GM18951 (cell line): ENCODE results near the gene VAX1.
"Not testable (repeated sequence)": the region's sequence is repeated elsewhere in the genome, so short reads cannot be mapped to it uniquely, and the experiment has no call there.

Experiments used
- POLR2A ChIP-seq: IDR thresholded peaks from 4 replicates; pipeline ENCODE4 v1.6.1; 2011; ENCODE audit warnings: mild to moderate bottlenecking; ENCODE audit not compliant: insufficient read length, insufficient read depth; ENCODE audit errors: extremely low read depth
- in situ Hi-C: fragments of 300-500 bp; cut with MboI; formaldehyde crosslinking; loops from one replicate; pipeline ENCODE4 v1.12.0; 2022; ENCODE audit warnings: low sequenced_read_pairs, mixed read lengths, inconsistent platforms; ENCODE audit not compliant: unreplicated experiment

VAX1 gene

DNA sequence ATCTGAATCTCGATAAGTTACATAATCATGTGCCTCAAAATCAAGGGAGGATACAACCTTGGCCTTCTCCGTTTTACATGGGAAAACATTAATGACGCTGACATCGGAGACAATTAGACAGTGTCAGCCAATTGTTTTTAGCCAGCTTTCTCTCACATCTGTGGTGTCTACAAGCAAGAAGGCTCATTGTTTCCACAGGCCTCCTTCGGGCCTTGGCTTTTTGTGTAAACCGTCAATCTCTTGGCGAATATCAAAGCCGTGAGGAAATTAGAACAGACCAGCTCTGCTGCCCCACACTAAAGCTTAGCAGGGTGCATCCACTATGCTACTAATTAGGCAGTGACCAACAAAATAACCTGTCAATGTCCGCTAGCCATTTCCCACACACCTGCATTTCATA, 43.2 kb downstream of the VAX1 start:
- TF ChIP-seq POLR2A = no peak
- in situ Hi-C loops = no loop called here

DNA sequence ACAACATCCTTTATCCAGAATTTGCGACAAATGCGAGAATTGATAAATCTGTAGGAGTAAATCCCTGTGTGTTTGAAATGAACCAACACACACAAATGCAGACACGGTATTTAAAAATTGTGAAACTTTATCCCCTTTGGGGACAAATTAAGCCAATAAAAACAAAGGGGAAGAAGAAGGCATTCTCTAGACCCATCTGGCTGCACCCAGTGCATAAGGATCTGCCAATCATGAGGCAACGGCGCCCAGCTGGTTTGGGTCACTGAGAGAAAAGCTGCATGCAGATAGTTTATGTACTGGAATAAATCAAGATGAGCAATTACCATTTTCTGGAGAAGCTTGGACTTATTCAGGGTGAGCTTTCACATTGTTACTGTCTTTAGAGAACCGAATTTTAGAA, 45.7 kb downstream of the VAX1 start:
- no peak for TF ChIP-seq POLR2A

DNA sequence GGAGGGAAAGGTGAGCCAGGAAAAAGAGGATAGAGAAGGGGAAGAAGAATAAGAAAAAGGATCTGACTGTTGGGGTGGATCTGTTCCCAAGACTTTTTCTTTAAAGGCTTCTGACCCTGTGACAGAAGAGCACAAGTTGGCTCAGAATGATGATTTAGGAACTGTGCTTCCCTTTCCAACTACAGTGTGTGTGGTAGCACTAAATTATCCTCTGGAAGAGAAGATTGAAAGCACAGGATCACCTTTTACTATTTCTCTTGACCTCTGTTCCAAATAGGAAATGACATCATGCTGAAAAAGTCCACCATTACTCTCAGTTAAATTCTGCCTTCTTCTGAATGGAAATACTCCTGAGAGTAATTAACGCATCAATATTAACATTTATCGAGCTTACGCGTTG, 47.2 kb downstream of the VAX1 start:
- in situ Hi-C loops = no loop called here
- no peak for TF ChIP-seq POLR2A

More for the DNA sequence above, 45.7 kb downstream of the VAX1 start:
- in situ Hi-C loops = no loop called here

DNA sequence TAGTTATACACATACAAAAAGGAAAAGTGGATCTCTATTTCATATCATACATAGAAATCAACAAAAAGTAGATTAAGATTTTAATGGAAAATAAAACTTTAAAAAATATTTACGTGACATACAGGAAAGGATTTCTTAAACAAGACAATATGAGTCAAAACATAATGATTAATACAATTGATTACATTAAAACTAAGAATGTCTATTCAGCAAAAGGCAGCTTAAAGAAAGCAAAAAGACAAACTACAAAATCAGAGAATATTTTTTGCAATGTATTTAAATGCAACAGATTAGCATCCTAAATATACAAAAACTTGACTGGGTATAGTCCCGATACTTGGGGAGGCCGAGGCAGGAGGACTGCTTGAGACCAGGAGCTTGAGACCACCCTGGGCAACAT, 50.5 kb downstream of the VAX1 start:
- no peak for TF ChIP-seq POLR2A
- in situ Hi-C loops = no loop called here

DNA sequence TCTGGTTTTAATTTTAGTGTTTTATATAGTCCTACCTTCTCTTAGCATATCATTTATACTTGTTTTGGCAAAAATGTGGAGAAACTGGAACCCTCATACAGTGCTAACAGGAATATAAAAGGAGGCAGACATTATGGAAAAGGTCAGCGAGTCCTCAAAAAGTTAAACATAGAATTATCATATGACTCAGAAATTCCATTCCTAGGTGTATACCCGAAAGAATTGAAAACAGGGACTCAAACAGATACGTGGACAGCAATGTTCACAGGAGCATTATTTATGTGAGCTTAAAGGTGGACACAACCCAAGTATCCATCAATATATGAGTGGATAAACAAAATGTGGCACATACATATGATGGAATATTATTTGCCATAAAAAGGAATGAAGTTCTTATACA, 51.5 kb downstream of the VAX1 start:
- in situ Hi-C loops = no loop called here

DNA sequence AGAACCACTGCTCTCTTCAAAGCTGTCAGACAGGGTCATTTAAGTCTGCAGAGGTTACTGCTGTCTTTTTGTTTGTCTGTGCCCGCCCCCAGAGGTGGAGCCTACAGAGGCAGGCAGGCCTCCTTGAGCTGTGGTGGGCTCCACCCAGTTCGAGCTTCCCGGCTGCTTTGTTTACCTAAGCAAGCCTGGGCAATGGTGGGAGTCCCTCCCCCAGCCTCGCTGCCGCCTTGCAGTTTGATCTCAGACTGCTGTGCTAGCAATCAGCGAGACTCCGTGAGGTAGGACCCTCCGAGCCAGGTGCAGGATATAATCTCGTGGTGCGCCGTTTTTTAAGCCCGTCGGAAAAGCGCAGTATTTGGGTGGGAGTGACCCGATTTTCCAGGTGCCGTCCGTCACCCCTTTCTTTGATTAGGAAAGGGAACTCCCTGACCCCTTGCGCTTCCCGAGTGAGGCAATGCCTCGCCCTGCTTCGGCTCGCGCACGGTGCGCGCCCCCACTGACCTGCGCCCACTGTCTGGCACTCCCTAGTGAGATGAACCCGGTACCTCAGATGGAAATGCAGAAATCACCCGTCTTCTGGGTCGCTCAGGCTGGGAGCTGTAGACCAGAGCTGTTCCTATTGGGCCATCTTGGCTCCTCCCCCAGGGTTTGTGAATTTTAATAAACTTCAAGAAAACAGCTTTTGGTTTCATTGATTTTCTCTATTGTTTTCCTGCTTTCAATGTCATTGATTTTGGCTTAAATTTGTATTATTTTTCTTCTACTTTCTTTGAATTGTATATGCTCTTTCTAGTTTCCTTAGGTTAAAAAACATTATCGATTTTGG, 53.4 kb downstream of the VAX1 start:
- in situ Hi-C loops = not testable (repeated sequence)

More for the DNA sequence above, 51.5 kb downstream of the VAX1 start:
- no peak for TF ChIP-seq POLR2A
